Esophagus muscularis mucosa (tissue), 4 donors: Measurements from ENCODE around the gene NEDD1. TPM values are rescaled to one million over a fixed set of nuclear protein-coding genes. Genes with fewer than 3 reads are reported as not detected.
A peak's percentile ranks its signal among the peaks of the same experiment; 100 is the strongest.

Experiments used
- DNase-seq: peaks from one replicate; pipeline ENCODE4 v3.0.0-alpha.2; 2017; ENCODE audit errors: extremely low spot score
- H3K27ac ChIP-seq, 4 donors: fragments of 200-600 bp; sonication (generic); replicated peaks in 1 of 4; 1 replicate in 3 of 4; 2 replicates in 1 of 4; pipeline ENCODE4 v1.5.1; 2016 to 2019; ENCODE audit warnings: mild to moderate bottlenecking in 1 of 4
- H3K27me3 ChIP-seq, 4 donors: fragments of 200-600 bp; sonication (generic); one replicate each; pipeline versions ENCODE4 v1.5.1 to v1.6.0; 2016 to 2019
- H3K36me3 ChIP-seq, 4 donors: fragments of 200-600 bp; sonication (generic); one replicate each; pipeline ENCODE4 v1.5.1; 2016 to 2019
- H3K4me1 ChIP-seq, 4 donors: fragments of 200-600 bp; sonication (generic); one replicate each; pipeline ENCODE4 v1.5.1; 2016 to 2019
- H3K4me3 ChIP-seq, 4 donors: fragments of 200-600 bp; sonication (generic); 1 replicate in 2 of 4; 2 replicates in 2 of 4; pipeline ENCODE4 v1.5.1; 2016 to 2019; ENCODE audit warnings: mild to moderate bottlenecking in 4 of 4, moderate library complexity in 1 of 4
- H3K9me3 ChIP-seq, 4 donors: fragments of 200-600 bp; sonication (generic); 1 replicate in 3 of 4; 2 replicates in 1 of 4; pipeline ENCODE4 v1.5.1; 2016 to 2019
- EP300 ChIP-seq: sonication (generic); formaldehyde crosslinking; IDR thresholded peaks from one replicate; pipeline ENCODE4 v1.6.1; 2017; ENCODE audit warnings: antibody characterized with exemption
- POLR2A ChIP-seq: fragments of 450-650 bp; IDR thresholded peaks from one replicate; pipeline ENCODE4 v1.6.1; 2017; ENCODE audit warnings: antibody characterized with exemption, moderate library complexity, mild to moderate bottlenecking, low read depth
- POLR2AphosphoS5 ChIP-seq, 2 donors: sonication (generic); formaldehyde crosslinking; IDR thresholded peaks; one replicate each; pipeline ENCODE4 v1.6.1; 2017; ENCODE audit warnings: antibody characterized with exemption in 2 of 2
- WGBS: methylation state at CpG from one replicate; pipeline ENCODE4 v1.1.5; 2018; 5-methylcytosine and 5-hydroxymethylcytosine counted together
- intact Hi-C: fragments of 100-400 bp; cut with DNase I; formaldehyde crosslinking; loops from one replicate; pipeline ENCODE4 v1.15.1; 2023
- total RNA-seq, 4 donors: library from RNA; depleted of rRNA; stranded (reverse); fragments of >200 nt; gene quantifications; one replicate each; pipeline versions ENCODE4 v1.1.0 to v1.2.1, GENCODE V29; 2016
- TF ChIP-seq, protein P1 (sequence below), 3 experiments: fragments of 200-600 bp in 2 of 3; fragments of 450-650 bp in 1 of 3; sonication (generic) in 2 of 3; IDR thresholded peaks; one replicate each; pipeline ENCODE4 v1.5.1; 2017 to 2019; ENCODE audit warnings: antibody characterized with exemption in 3 of 3, mild to moderate bottlenecking in 2 of 3, moderate library complexity in 1 of 3

Gene NEDD1
- 10 to 100 TPM; 16.2 to 27.0 (median 17.4) TPM for total RNA-seq

DNA sequence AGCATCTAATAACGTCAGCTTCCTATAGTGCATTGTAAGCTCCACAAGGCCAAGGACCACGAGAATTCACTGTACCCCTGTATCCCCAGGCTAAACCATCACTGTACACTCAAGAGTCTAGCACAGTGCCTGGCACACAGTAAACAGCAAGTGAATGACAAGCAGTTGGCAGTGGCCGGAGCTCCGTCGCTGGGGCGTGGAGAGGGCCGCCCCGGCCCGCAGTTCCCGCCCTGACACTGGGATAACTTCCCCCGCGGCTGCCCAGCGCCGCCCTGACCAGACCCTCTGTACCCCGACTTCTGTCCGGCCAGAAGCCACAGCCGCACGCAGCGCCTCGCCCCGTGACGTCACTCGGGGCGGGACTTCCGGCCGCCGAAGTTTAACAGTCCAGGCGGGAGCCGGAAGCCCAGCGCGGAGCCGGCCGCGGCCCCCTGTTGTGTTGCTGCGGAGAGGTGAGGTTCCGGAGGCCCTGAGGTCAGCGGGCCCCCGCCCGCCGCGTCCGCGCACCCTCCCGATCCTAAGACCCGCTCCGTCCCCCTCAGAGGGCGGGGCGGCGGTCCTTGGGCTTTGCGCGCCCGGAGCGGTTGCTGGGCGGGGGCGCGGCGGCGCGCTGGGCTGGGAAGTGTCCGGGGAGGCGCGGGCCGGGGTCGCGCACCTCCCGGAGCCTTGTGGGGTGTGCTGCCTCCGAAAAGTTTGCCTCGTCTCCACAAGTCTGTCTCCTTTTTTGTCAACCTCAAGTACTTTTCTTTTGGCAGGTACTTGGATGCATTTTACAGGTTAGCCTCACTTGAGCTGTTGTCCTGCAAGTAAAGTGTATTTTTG lies at the start of gene NEDD1:
Gene NEDD1 (plus strand): TSS at position 409 of the 822 bp plus-strand sequence. CDS start 2,503 bp downstream, outside the sequence.
- Histone ChIP-seq H3K9me3 (no peaks in the 10 kb centered on the region), H3K4me3 (peak within 1 kb of the TSS; percentile 73 to 92 (median 80)), H3K36me3 (no peaks in the 10 kb centered on the region), H3K4me1 (peaks cover 13 to 32% (median 22%) of the 10 kb centered on the region in 4 donors), H3K27me3 (no peaks in the 10 kb centered on the region), H3K27ac (peak within 1 kb of the TSS; percentile 82 to 94 (median 88))
- TF ChIP-seq POLR2AphosphoS5 (IDR thresholded peaks at IDR 0.05) (peak; percentile 75 to 87), POLR2A (no peak)
- under 1% methylated on average over 23 of the region's 68 CpGs for WGBS
- peak; percentile 96 for DNase-seq
- intact Hi-C loops: no loop called here

DNA sequence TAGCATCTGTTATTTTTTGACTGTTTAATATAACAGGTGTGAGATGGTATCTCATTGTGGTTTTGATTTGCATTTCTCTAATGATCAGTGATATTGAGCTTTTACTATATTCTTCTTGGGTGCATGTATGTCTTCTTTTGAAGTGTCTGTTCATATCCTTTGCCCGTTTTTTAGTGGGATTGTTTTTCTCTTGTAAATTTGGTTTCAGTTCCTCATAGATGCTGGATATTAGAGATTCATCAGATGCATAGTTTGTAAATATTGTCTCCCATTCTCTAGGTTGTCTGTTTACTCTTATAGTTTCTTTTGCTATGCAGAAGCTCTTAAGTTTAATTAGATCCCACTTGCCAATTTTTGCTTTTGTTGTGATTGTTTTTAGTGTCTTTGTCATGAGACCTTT lies 48.9 kb upstream of the NEDD1 start:
- Histone ChIP-seq H3K36me3 (no peaks in the 10 kb centered on the region), H3K27me3 (no peaks in the 10 kb centered on the region), H3K4me1 (no peaks in the 10 kb centered on the region), H3K4me3 (no peak overlapping the region), H3K9me3 (no peaks in the 10 kb centered on the region), H3K27ac (no peak overlapping the region)
- DNase-seq: no peak
- TF ChIP-seq POLR2A (no peak), EP300 (no peak), POLR2AphosphoS5 (IDR thresholded peaks at IDR 0.05) (no peak)
- TF ChIP-seq, protein P1, sequence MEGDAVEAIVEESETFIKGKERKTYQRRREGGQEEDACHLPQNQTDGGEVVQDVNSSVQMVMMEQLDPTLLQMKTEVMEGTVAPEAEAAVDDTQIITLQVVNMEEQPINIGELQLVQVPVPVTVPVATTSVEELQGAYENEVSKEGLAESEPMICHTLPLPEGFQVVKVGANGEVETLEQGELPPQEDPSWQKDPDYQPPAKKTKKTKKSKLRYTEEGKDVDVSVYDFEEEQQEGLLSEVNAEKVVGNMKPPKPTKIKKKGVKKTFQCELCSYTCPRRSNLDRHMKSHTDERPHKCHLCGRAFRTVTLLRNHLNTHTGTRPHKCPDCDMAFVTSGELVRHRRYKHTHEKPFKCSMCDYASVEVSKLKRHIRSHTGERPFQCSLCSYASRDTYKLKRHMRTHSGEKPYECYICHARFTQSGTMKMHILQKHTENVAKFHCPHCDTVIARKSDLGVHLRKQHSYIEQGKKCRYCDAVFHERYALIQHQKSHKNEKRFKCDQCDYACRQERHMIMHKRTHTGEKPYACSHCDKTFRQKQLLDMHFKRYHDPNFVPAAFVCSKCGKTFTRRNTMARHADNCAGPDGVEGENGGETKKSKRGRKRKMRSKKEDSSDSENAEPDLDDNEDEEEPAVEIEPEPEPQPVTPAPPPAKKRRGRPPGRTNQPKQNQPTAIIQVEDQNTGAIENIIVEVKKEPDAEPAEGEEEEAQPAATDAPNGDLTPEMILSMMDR (IDR thresholded peaks at IDR 0.05): no peak
- 77% methylated on average over 1 of the region's 1 CpG for WGBS
- intact Hi-C loops: no loop called here

- Histone ChIP-seq H3K9me3 (no peaks in the 10 kb centered on the region), H3K27me3 (no peaks in the 10 kb centered on the region), H3K4me3 (no peak overlapping the region), H3K27ac (no peak overlapping the region), H3K4me1 (no peaks in the 10 kb centered on the region), H3K36me3 (no peaks in the 10 kb centered on the region)
- TF ChIP-seq EP300: no peak
- DNase-seq: no peak
- WGBS: 63% methylated on average over 2 of the region's 2 CpGs
- intact Hi-C loops: no loop called here
Measured at GRCh38 chr12:96861656-96862055, 45.4 kb upstream of the NEDD1 start.

- no peaks in the 10 kb centered on the region for H3K9me3 ChIP-seq
- H3K4me3 ChIP-seq: no peak overlapping the region
- no peaks in the 10 kb centered on the region for H3K27me3 ChIP-seq
- DNase-seq: no peak
- H3K4me1 ChIP-seq: no peaks in the 10 kb centered on the region
- WGBS: 79% methylated on average over 1 of the region's 1 CpG
- TF ChIP-seq EP300 (no peak), POLR2AphosphoS5 (IDR thresholded peaks at IDR 0.05) (no peak), POLR2A (no peak)
- TF ChIP-seq, protein P1 (IDR thresholded peaks at IDR 0.05): no peak
- intact Hi-C loops: no loop called here
- no peak overlapping the region for H3K27ac ChIP-seq
- no peaks in the 10 kb centered on the region for H3K36me3 ChIP-seq
Measured at GRCh38 chr12:96862326-96862725, 44.7 kb upstream of the NEDD1 start.

- Histone ChIP-seq H3K36me3 (no peaks in the 10 kb centered on the region), H3K4me3 (no peak overlapping the region), H3K27me3 (no peaks in the 10 kb centered on the region), H3K27ac (no peak overlapping the region), H3K4me1 (no peaks in the 10 kb centered on the region), H3K9me3 (no peaks in the 10 kb centered on the region)
- TF ChIP-seq EP300: no peak
- TF ChIP-seq POLR2AphosphoS5 (IDR thresholded peaks at IDR 0.05): no peak
- TF ChIP-seq POLR2A: no peak
- TF ChIP-seq, protein P1 (IDR thresholded peaks at IDR 0.05): no peak
- WGBS: 65% methylated on average over 4 of the region's 4 CpGs
- DNase-seq: no peak
- intact Hi-C loops: no loop called here
Measured at GRCh38 chr12:96864335-96864734, 42.7 kb upstream of the NEDD1 start.
